ENCODE data around the gene NLK. TPM values are rescaled to one million over a fixed set of nuclear protein-coding genes. Genes with fewer than 3 reads are reported as not detected.

Gene NLK
- total RNA-seq, 4 donors from 2014 or later: 24.7 to 37.5 (median 32.4) TPM

- Histone ChIP-seq H3K9me3 (no peaks in the 10 kb centered on the region), H3K4me3 (peak overlapping the region in 1 of 4 donors; percentile 94), H3K4me1 (peaks cover 0 to 55% (median 26%) of the 10 kb centered on the region in 4 donors), H3K36me3 (no peaks in the 10 kb centered on the region), H3K27ac (no peak overlapping the region), H3K27me3 (no peaks in the 10 kb centered on the region)
- no peak for TF ChIP-seq EP300 (IDR thresholded peaks at IDR 0.05)
- no peak for TF ChIP-seq CTCF (IDR thresholded peaks at IDR 0.05)
- WGBS, 2 donors: 82 to 89% methylated on average over 3 of the region's 3 CpGs
- DNase-seq (ENCODE audit: low spot score in 2 of 2): no peak
These were observed 819 bp downstream of the NLK start for GRCh38 chr17:28043296-28043695.

GRCh38 chr17:28043741-28044140, 1.3 kb downstream of the NLK start:
- H3K4me3 ChIP-seq: peak overlapping the region in 1 of 4 donors; percentile 94
- no peak for DNase-seq (ENCODE audit: low spot score in 2 of 2)
- no peak for TF ChIP-seq POLR2A (IDR thresholded peaks at IDR 0.05)
- no peak for TF ChIP-seq CTCF (IDR thresholded peaks at IDR 0.05)
- TF ChIP-seq EP300 (IDR thresholded peaks at IDR 0.05): no peak
- no peaks in the 10 kb centered on the region for H3K36me3 ChIP-seq
- peaks cover 0 to 59% (median 28%) of the 10 kb centered on the region in 4 donors for H3K4me1 ChIP-seq
- no peaks in the 10 kb centered on the region for H3K9me3 ChIP-seq
- H3K27me3 ChIP-seq: no peaks in the 10 kb centered on the region
- H3K27ac ChIP-seq: no peak overlapping the region

- DNase-seq (ENCODE audit: low spot score in 2 of 2): no peak
- H3K9me3 ChIP-seq: no peaks in the 10 kb centered on the region
- TF ChIP-seq CTCF (IDR thresholded peaks at IDR 0.05): no peak
- TF ChIP-seq EP300 (IDR thresholded peaks at IDR 0.05): no peak
- TF ChIP-seq POLR2A (IDR thresholded peaks at IDR 0.05): no peak
- no peaks in the 10 kb centered on the region for H3K27me3 ChIP-seq
- WGBS, 2 donors: 70 to 71% methylated on average over 3 of the region's 3 CpGs
- no peaks in the 10 kb centered on the region for H3K36me3 ChIP-seq
- H3K4me3 ChIP-seq: no peak overlapping the region
- H3K4me1 ChIP-seq: peaks cover 0 to 67% (median 29%) of the 10 kb centered on the region in 4 donors
- no peak overlapping the region for H3K27ac ChIP-seq
These were observed 2.8 kb downstream of the NLK start for GRCh38 chr17:28045304-28045703.

GRCh38 chr17:28046034-28046825, 3.8 kb downstream of the NLK start:
- H3K36me3 ChIP-seq: no peaks in the 10 kb centered on the region
- no peak for TF ChIP-seq EP300 (IDR thresholded peaks at IDR 0.05)
- TF ChIP-seq POLR2A (IDR thresholded peaks at IDR 0.05): no peak
- TF ChIP-seq CTCF (IDR thresholded peaks at IDR 0.05): no peak
- H3K27ac ChIP-seq: no peak overlapping the region
- H3K27me3 ChIP-seq: no peaks in the 10 kb centered on the region
- H3K4me3 ChIP-seq: no peak overlapping the region
- H3K4me1 ChIP-seq: peaks cover 0 to 67% (median 29%) of the 10 kb centered on the region in 4 donors
- WGBS, 2 donors: 79 to 82% methylated on average over 3 of the region's 3 CpGs
- DNase-seq (ENCODE audit: low spot score in 2 of 2): no peak
- no peaks in the 10 kb centered on the region for H3K9me3 ChIP-seq

- no peaks in the 10 kb centered on the region for H3K9me3 ChIP-seq
- TF ChIP-seq EP300 (IDR thresholded peaks at IDR 0.05) (no peak), POLR2A (IDR thresholded peaks at IDR 0.05) (no peak), CTCF (IDR thresholded peaks at IDR 0.05) (no peak)
- no peaks in the 10 kb centered on the region for H3K36me3 ChIP-seq
- H3K27ac ChIP-seq: no peak overlapping the region
- H3K4me3 ChIP-seq: no peak overlapping the region
- DNase-seq (ENCODE audit: low spot score in 2 of 2): no peak
- no peaks in the 10 kb centered on the region for H3K27me3 ChIP-seq
- H3K4me1 ChIP-seq: peaks cover 0 to 76% (median 26%) of the 10 kb centered on the region in 4 donors
- whole genome bisulfite sequencing, 2 donors: 21 to 25% methylated on average over 4 of the region's 4 CpGs
These were observed 5.3 kb downstream of the NLK start for GRCh38 chr17:28047806-28048205.

Measured in tibial nerve (tissue), 4 donors.